Sigmoid colon (tissue), 4 donors: ENCODE measurements around the gene FMOD.

Source experiments
- POLR2A ChIP-seq, 2 donors: fragments of 450-650 bp; IDR thresholded peaks; one replicate each; pipeline ENCODE4 v1.6.1; 2016; ENCODE audit warnings: antibody characterized with exemption in 2 of 2, mild to moderate bottlenecking in 2 of 2, moderate library complexity in 2 of 2
- POLR2AphosphoS5 ChIP-seq, 4 donors: sonication (generic); formaldehyde crosslinking; IDR thresholded peaks; one replicate each; pipeline ENCODE4 v1.6.1; 2017; ENCODE audit warnings: antibody characterized with exemption in 4 of 4

DNA sequence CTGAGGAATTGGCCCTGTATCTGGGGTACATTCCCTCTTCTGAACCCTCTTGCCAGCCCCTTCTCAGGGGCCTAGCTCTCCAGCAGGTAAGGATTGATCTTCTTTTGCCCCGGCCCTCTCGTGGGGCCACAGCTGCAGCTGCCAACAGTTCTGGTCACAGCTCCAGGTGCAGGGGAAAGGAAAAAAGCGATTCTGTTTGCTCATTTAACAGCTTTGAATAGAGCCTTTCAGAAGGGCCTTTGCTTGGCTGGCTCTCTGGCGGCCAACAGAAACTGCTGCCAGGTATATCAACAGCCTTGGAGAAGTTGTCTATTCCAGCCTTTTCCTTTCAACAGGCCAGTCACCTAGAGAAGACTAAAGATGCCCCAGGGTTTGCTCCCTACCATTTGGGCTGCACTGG is 16.1 kb upstream of the FMOD start:
- no peak for TF ChIP-seq POLR2A (IDR thresholded peaks at IDR 0.05)
- no peak for TF ChIP-seq POLR2AphosphoS5 (IDR thresholded peaks at IDR 0.05)
